Osteoblast (primary cell): Measurements from ENCODE around the gene PACSIN1. TPM values are rescaled to one million over a fixed set of nuclear protein-coding genes. Genes with fewer than 3 reads are reported as not detected.

Experiments used
- DNase-seq: peaks from one replicate; pipeline ENCODE4 v3.0.0; 2011; ENCODE audit warnings: low spot score, mixed read lengths; ENCODE audit not compliant: insufficient read length; ENCODE audit errors: missing footprints
- H2AFZ ChIP-seq: 2 replicates; pipeline ENCODE4 v1.6.0; 2011; ENCODE audit warnings: mild to moderate bottlenecking, low read length
- H3K27ac ChIP-seq: 2 replicates; pipeline ENCODE4 v1.5.1; 2011; ENCODE audit warnings: mild to moderate bottlenecking, low read depth, low read length, moderate library complexity
- H3K27me3 ChIP-seq: 2 replicates; pipeline ENCODE4 v1.6.0; 2012; ENCODE audit warnings: mild to moderate bottlenecking, control low read depth, inconsistent platforms, low read length, moderate library complexity; ENCODE audit not compliant: insufficient read depth
- H3K36me3 ChIP-seq: 2 replicates; pipeline ENCODE4 v1.5.1; 2011; ENCODE audit warnings: mild to moderate bottlenecking, low read length, control low read depth, moderate library complexity; ENCODE audit not compliant: insufficient read depth
- H3K4me1 ChIP-seq: 2 replicates; pipeline ENCODE4 v1.5.1; 2011; ENCODE audit warnings: mild to moderate bottlenecking, low read length, control low read depth, moderate library complexity; ENCODE audit not compliant: insufficient read depth
- H3K4me2 ChIP-seq: 2 replicates; pipeline ENCODE4 v1.6.0; 2011; ENCODE audit warnings: mild to moderate bottlenecking, low read length; ENCODE audit not compliant: insufficient read depth
- H3K4me3 ChIP-seq: fragments of 200-600 bp; sonication (generic); 3 replicates; pipeline ENCODE4 v1.5.1; 2012; ENCODE audit warnings: mild to moderate bottlenecking, low read length, inconsistent platforms; ENCODE audit not compliant: insufficient read depth
- H3K79me2 ChIP-seq: 2 replicates; pipeline ENCODE4 v1.6.0; 2012; ENCODE audit warnings: mild to moderate bottlenecking, low read length, control low read depth, inconsistent platforms; ENCODE audit not compliant: insufficient read depth
- H3K9me3 ChIP-seq: 2 replicates; pipeline ENCODE4 v1.5.1; 2011; ENCODE audit warnings: low read depth, low read length, control low read depth
- H4K20me1 ChIP-seq: 2 replicates; pipeline ENCODE4 v1.6.0; 2012; ENCODE audit warnings: mild to moderate bottlenecking, low read length, control low read depth; ENCODE audit not compliant: insufficient read depth
- total RNA-seq: library from RNA; depleted of rRNA; stranded (reverse); fragments of >200 nt; gene quantifications from 2 replicates; pipeline ENCODE4 v1.2.3, GENCODE V29; 2012
- TF ChIP-seq, protein P1 (sequence below): IDR thresholded peaks from 2 replicates; pipeline ENCODE4 v1.5.1; 2011; ENCODE audit warnings: mild to moderate bottlenecking, low read depth, low read length, moderate library complexity; ENCODE audit errors: extremely low read depth

The PACSIN1 gene
- total RNA-seq, 1 donor: not detected

DNA sequence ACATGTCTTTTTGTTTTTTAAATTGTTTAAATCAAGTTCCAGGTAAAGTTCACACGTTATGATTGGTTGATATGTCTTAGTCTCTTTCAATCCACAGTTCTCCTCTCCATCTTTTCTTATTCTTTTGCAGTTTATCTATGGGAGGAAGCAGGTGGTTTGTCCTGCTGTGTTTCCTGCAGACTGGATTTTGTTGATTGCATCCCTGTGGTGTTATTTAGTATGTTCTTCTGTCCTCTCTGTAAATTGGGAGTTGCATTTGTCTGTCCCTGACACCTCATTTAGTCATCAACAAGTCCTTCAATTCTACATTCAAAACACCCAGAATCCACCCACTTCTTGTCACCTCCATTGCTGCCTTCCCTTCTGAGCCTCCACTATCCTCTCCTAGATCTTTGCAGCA is 8.1 kb downstream of the PACSIN1 start:
- H3K9me3 ChIP-seq: peaks cover 2% of the 10 kb centered on the region
- H3K27me3 ChIP-seq: no peaks in the 10 kb centered on the region
- no peak overlapping the region for H2AFZ ChIP-seq
- H3K4me1 ChIP-seq: no peaks in the 10 kb centered on the region
- no peak overlapping the region for H3K27ac ChIP-seq
- no peak for DNase-seq
- H3K4me3 ChIP-seq: no peak overlapping the region
- no peak overlapping the region for H3K4me2 ChIP-seq
- H3K79me2 ChIP-seq: no peaks in the 10 kb centered on the region
- H4K20me1 ChIP-seq: no peaks in the 10 kb centered on the region
- TF ChIP-seq, protein P1, sequence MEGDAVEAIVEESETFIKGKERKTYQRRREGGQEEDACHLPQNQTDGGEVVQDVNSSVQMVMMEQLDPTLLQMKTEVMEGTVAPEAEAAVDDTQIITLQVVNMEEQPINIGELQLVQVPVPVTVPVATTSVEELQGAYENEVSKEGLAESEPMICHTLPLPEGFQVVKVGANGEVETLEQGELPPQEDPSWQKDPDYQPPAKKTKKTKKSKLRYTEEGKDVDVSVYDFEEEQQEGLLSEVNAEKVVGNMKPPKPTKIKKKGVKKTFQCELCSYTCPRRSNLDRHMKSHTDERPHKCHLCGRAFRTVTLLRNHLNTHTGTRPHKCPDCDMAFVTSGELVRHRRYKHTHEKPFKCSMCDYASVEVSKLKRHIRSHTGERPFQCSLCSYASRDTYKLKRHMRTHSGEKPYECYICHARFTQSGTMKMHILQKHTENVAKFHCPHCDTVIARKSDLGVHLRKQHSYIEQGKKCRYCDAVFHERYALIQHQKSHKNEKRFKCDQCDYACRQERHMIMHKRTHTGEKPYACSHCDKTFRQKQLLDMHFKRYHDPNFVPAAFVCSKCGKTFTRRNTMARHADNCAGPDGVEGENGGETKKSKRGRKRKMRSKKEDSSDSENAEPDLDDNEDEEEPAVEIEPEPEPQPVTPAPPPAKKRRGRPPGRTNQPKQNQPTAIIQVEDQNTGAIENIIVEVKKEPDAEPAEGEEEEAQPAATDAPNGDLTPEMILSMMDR: no peak
- H3K36me3 ChIP-seq: no peaks in the 10 kb centered on the region

DNA sequence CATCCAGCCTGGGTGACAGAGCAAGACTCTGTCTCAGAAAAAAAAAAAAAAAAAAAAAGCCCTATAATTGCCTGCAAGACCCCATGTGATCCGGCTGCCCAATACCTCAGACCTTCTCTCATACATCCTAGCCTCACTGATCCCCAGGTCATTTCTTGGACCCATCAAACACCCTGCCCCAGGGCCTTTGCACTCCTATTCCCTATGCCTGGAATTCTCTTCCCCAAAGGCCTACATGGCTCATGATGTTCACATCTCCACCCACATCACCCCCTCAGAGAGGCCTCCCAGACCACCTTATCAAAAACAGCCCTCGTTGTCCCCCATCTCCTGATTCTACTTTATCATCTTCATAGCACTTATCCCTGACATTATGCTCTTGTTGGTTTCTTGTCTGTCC is 8.9 kb downstream of the PACSIN1 start:
- H4K20me1 ChIP-seq: no peaks in the 10 kb centered on the region
- peaks cover 2% of the 10 kb centered on the region for H3K9me3 ChIP-seq
- no peaks in the 10 kb centered on the region for H3K79me2 ChIP-seq
- H3K4me1 ChIP-seq: no peaks in the 10 kb centered on the region
- no peak overlapping the region for H3K4me3 ChIP-seq
- no peak overlapping the region for H3K4me2 ChIP-seq
- TF ChIP-seq, protein P1: no peak
- no peak overlapping the region for H3K27ac ChIP-seq
- no peaks in the 10 kb centered on the region for H3K36me3 ChIP-seq
- no peaks in the 10 kb centered on the region for H3K27me3 ChIP-seq
- H2AFZ ChIP-seq: no peak overlapping the region
- no peak for DNase-seq

DNA sequence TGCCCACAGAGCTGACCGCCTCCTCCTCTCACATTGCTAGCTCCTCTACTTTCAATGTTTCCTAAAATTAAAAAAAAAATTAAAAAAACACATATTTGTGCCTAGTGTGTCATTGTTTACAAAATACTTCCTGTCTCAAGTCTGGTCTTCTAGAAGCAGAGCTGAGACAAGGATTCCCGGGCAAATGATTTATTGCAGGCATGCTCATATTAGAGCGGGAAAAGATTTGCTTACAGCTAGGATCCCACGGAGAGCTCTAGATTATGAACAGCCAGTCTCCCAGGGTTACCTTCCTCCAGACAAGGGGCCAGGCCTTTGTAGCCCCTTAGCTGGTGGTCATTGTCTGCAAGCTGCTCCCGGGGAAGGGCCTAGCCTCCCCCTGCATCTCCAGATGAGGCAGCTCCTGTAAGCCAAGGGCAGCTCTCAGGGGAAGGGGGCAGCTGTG is 9.4 kb downstream of the PACSIN1 start:
- Histone ChIP-seq H4K20me1 (no peaks in the 10 kb centered on the region), H3K79me2 (no peaks in the 10 kb centered on the region), H3K27ac (no peak overlapping the region), H2AFZ (no peak overlapping the region), H3K4me3 (no peak overlapping the region), H3K27me3 (no peaks in the 10 kb centered on the region), H3K4me1 (no peaks in the 10 kb centered on the region), H3K9me3 (peaks cover 2% of the 10 kb centered on the region), H3K36me3 (no peaks in the 10 kb centered on the region), H3K4me2 (no peak overlapping the region)
- TF ChIP-seq, protein P1: no peak
- no peak for DNase-seq

DNA sequence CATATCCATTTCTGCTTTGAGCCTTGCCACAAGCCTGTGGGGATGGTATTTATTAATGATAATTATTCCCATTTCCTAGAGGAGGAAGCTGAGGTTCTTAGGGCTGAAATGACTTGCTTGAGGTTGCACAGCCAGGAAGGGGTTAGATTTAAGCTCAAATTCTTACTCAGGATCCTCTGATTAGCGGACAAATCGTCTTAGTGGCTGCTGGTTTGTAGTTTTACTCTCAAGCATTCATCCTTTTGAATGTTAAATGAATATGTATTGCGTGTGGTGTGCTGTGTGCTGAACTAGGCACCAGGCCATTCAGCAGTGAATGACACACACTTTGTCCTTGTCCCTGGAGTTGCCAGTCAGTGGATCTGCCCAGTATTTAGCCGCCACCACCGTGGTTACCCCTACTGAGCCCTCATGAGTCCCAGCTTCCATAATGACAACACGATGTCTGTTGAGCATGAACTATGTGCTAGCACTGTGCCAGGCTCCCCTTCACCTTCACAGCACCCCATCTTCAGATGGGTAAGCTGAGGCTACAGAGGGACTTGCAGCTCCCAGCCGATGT is 10.0 kb downstream of the PACSIN1 start:
- Histone ChIP-seq H3K4me2 (no peak overlapping the region), H3K79me2 (no peaks in the 10 kb centered on the region), H4K20me1 (no peaks in the 10 kb centered on the region), H3K4me1 (no peaks in the 10 kb centered on the region), H3K4me3 (no peak overlapping the region), H3K36me3 (no peaks in the 10 kb centered on the region), H3K27me3 (no peaks in the 10 kb centered on the region), H3K9me3 (peaks cover 2% of the 10 kb centered on the region), H3K27ac (no peak overlapping the region), H2AFZ (no peak overlapping the region)
- no peak for DNase-seq
- TF ChIP-seq, protein P1: no peak
